ENCODE data around the gene IKBKG.
A peak's percentile ranks its signal among the peaks of the same experiment; 100 is the strongest.
"Not testable (repeated sequence)": the region's sequence is repeated elsewhere in the genome, so short reads cannot be mapped to it uniquely, and the experiment has no call there.

The IKBKG gene

DNA sequence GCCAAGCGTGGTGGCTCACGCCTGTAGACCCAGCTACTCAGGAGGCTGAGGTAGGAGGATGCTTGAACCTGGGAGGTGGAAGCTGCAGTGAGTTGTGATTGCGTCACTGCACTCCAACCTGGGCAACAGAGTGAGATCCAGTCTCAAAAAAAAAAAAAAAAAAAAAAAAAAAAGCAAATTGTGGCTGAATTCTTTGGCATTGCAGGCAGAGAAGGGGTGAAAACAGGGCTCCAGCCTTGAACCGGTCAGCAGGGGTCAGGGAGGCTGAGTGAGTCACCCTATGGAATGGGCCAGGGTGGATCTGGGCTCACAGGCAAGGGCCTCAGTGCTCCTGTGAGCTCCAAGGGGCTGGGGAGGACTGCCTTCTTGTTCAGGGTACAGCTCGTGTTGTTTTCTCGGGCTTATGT, 18.2 kb upstream of the IKBKG start:
- no peak for DNase-seq (ENCODE audit: low spot score)
- TF ChIP-seq, protein P1, sequence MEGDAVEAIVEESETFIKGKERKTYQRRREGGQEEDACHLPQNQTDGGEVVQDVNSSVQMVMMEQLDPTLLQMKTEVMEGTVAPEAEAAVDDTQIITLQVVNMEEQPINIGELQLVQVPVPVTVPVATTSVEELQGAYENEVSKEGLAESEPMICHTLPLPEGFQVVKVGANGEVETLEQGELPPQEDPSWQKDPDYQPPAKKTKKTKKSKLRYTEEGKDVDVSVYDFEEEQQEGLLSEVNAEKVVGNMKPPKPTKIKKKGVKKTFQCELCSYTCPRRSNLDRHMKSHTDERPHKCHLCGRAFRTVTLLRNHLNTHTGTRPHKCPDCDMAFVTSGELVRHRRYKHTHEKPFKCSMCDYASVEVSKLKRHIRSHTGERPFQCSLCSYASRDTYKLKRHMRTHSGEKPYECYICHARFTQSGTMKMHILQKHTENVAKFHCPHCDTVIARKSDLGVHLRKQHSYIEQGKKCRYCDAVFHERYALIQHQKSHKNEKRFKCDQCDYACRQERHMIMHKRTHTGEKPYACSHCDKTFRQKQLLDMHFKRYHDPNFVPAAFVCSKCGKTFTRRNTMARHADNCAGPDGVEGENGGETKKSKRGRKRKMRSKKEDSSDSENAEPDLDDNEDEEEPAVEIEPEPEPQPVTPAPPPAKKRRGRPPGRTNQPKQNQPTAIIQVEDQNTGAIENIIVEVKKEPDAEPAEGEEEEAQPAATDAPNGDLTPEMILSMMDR (IDR thresholded peaks at IDR 0.05; ENCODE audit: extremely low read depth, missing control alignments) = no peak

DNA sequence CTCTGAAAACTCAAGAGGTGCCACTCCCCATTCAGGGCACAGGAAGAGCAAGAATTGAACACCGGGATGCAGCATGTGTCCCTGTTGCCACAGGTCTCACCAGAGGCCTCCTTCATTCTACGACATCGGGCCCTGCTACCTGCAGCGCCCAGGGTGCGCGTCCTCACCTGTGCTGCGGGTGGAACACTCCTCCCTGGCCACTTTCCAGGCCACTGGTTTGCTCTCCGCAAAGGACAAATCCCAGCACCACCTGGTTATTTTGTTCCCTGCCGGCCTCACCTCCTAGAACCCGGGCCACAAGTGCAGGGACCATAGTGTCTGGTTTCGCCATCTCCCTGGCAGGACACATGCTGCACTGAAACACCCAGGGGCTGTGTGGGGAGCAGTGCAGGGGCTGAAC, 17.1 kb upstream of the IKBKG start:
- TF ChIP-seq, protein P1 (IDR thresholded peaks at IDR 0.05; ENCODE audit: extremely low read depth, missing control alignments) = no peak
- DNase-seq (ENCODE audit: low spot score) = no peak

DNA sequence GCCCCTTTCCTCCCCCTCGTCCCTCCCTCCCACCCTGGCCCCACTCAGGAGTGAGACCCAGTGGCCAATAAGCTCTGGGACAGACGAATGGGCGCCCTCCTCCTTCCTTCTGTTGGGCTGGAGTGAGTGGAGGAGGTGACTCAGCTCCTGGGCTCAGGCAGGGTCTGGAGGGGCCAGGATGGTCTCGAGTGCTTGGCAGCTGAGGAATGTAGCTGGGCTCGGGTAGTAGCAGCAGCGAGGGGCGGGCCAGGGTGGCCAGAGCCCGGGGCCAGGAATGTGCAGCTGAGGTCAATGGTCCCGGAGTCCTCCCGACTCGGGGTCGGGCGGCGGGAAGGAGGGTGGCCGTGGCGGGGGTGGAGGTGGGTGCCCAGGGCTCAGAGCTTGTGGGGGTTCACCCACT, 15.8 kb upstream of the IKBKG start:
- no peak for DNase-seq (ENCODE audit: low spot score)
- TF ChIP-seq, protein P1 (IDR thresholded peaks at IDR 0.05; ENCODE audit: extremely low read depth, missing control alignments) = no peak

GRCh38 chrX:154532690-154533089, 14.7 kb upstream of the IKBKG start:
- DNase-seq (ENCODE audit: low spot score) = no peak
- TF ChIP-seq, protein P1 (IDR thresholded peaks at IDR 0.05; ENCODE audit: extremely low read depth, missing control alignments) = no peak

DNA sequence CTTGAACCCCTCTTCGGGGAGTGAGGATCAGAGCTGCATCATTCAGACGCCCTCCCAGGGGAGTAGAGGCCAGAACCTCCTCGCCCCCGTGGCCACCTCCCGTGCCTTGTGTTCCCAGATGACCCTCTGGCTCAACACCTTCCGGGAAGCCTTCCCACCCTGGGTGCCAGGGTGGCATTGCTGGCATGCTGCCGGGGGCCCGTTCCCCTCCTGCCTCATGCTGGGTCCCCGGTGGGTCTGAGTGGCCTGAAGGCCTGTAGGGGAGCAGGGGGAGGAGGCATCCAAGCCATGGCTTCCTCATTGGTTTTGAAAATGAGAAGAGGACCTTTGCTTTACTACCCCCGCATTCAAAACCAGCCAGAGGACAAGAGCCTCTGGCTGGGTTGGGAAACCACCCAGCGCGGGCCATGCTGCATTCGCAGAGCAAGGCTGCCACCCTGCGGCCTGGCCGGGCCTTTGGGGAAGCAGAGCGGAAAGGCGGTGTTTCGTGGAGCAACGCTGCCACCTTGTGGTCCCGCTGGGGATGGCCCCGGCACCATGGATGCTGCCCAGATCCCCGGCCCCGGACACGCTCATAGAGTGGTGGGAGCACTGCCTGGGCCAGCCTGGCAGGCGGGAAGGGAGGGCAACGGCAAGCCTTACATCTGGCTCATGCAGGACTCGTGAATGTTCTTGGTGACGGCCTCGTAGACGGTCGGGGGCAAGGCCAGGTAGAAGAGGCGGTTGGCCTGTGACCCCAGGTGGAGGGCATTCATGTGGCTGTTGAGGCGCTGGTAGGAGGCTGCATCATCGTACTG, 12.7 kb upstream of the IKBKG start:
- DNase-seq (ENCODE audit: low spot score) = peak; percentile 87

GRCh38 chrX:154535892-154536291, 11.5 kb upstream of the IKBKG start:
- DNase-seq (ENCODE audit: low spot score) = no peak
- TF ChIP-seq, protein P1 (IDR thresholded peaks at IDR 0.05; ENCODE audit: extremely low read depth, missing control alignments) = no peak

More for the DNA sequence above, 12.7 kb upstream of the IKBKG start:
- TF ChIP-seq, protein P1 (IDR thresholded peaks at IDR 0.05; ENCODE audit: extremely low read depth, missing control alignments) = peak; percentile 87

GRCh38 chrX:154539077-154539476, 8.3 kb upstream of the IKBKG start:
- DNase-seq (ENCODE audit: low spot score) = no peak
- TF ChIP-seq, protein P1 (IDR thresholded peaks at IDR 0.05; ENCODE audit: extremely low read depth, missing control alignments) = no peak

GRCh38 chrX:154540365-154540764, 7.1 kb upstream of the IKBKG start:
- DNase-seq (ENCODE audit: low spot score) = not testable (repeated sequence)

All from GM20000 (cell line).